Gastrocnemius medialis (tissue), 4 donors: ENCODE data around the gene LYL1.

ENCODE experiments used
- CTCF ChIP-seq, 5 experiments: fragments of 450-650 bp in 3 of 5; fragments of 200-600 bp in 2 of 5; sonication (generic) in 2 of 5; IDR thresholded peaks in 4 of 5; conservative IDR thresholded peaks in 1 of 5; 1 replicate in 4 of 5; 2 replicates in 1 of 5; pipeline ENCODE4 v1.5.1; 2016 to 2019; ENCODE audit warnings: antibody characterized with exemption in 5 of 5, mild to moderate bottlenecking in 3 of 5, moderate library complexity in 3 of 5
- POLR2A ChIP-seq, 2 donors: fragments of 450-650 bp; IDR thresholded peaks; one replicate each; pipeline ENCODE4 v1.6.1; 2017; ENCODE audit warnings: antibody characterized with exemption in 2 of 2, mild to moderate bottlenecking in 2 of 2, moderate library complexity in 2 of 2

GRCh38 chr19:13120031-13120430, 17.4 kb upstream of the LYL1 start:
- TF ChIP-seq CTCF (IDR thresholded peaks at IDR 0.05 in 4 of 5, conservative IDR thresholded peaks at IDR 0.05 in 1 of 5) (no peak), POLR2A (IDR thresholded peaks at IDR 0.05) (no peak)
